Activated T-cell treated with anti-CD3 and anti-CD28 coated beads, Interleukin-2, amount 50 U/mL, for 1 hour (primary cell): ENCODE measurements around the gene PLD3.

Experiments used
- DNase-seq: peaks from one replicate; pipeline ENCODE4 v3.0.0-alpha.2; 2020

The PLD3 gene

GRCh38 chr19:40416918-40417642, 68.6 kb downstream of the PLD3 start:
- no peak for DNase-seq

- no peak for DNase-seq
Observed at GRCh38 chr19:40417643-40417981, 69.1 kb downstream of the PLD3 start.

- no peak for DNase-seq
Observed at GRCh38 chr19:40418040-40418439, 69.5 kb downstream of the PLD3 start.

DNA sequence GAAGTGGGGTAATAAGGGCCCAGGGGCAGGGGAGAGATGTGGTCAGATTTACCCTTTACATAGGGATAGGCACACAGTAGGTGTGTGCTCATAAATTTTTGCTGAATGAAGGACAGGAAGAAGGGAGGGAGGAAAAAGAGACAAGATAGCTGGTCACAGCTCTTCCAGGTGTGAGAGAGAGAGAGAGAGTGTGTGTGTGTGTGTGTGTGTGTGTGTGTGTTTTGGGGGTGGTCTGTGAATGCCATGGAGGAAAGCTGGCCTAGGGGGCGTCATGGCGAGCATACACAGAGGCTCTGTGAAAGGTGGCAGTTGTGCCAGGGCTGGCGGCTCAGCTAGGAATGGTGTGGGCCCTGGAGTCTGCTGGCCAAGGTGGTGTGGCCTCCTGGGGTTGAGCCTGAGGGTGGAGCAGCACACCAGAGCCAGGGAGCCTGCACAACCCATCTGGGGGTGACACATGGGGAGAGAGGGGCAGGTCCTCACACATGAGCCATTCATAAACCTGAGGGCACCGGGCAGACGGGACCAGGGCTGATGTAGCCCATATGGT, 70.6 kb downstream of the PLD3 start:
- no peak for DNase-seq

- no peak for DNase-seq
Observed at GRCh38 chr19:40419780-40420179, 71.3 kb downstream of the PLD3 start.

- no peak for DNase-seq
Observed at GRCh38 chr19:40420451-40420765, 71.9 kb downstream of the PLD3 start.

- DNase-seq, result peak; percentile 79
Observed at GRCh38 chr19:40420766-40421765, 72.6 kb downstream of the PLD3 start.

DNA sequence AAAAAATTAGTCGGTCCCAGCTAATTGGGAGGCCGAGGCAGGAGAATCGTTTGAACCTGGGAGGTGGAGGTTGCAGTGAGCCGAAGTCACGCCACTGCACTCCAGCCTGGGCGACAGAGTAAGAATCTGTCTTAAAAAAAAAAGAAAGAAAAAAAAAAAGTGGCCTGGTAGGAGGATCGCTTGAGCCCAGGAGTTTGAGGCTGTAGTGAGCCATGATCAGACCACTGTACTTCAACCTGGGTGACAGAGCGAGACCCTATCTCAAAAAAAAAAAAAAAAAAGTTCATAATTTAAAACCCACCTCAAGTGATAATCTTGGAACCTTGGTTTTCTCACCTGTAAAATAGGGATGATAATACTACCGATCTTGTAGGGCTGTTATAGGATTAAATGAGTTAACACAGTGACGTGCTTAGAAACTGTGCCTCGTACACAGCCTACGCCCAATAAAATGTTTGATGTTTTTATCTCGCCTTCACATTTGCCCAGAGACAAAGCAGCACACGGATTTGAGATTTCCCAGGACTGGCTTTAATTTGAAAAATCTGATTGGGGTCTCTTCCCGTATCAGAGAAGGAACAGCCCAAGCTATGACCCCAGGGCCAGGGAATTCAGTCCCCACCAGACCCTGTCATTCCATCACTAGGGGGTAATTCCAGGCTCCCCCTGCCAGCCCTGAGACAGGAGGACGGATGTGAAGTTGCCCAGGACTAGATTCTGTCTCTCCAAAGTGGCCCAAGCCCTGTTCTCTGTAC, 73.7 kb downstream of the PLD3 start:
- DNase-seq, result no peak

DNA sequence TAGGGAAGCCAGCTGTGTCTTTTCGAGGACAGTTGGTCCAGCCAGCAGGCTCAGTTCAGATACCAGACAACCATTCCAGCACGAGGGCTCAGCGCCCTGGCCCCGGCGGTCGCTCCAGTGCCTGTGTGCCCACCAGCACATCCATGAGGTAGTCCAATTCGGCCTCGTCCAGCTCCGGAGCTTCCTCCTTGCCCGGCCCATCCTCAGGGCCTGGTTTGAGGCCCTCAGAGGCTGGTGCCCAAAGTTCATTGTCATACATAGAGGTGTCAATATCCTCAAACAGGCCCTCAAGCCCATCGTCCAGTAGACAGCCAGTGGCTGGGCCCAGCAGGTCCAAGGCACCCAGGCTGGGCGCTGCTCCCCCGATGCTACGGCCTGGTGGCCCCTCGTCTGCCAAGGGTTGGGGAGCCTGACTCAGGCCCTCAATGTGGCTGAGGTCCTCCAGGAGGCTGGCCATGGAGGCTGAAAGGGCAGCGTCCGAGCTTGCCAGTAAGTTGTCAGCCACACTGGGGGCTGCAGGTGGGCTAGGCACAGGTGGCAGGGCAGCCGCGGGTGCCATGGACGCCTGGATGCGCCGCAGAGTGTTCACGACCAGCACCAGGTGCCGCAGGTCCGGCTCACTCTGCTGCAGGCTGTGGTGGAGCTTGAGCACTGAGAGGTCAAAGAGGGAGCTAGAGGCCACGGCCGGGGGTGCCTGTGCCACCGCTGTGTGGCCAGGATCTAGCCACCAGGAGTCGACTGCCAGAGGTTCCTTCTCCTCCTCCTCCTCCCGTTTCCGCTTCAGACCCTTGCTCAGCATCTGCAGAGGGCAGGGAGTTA, 74.5 kb downstream of the PLD3 start:
- DNase-seq, result no peak

- no peak for DNase-seq
Observed at GRCh38 chr19:40423938-40424337, 75.4 kb downstream of the PLD3 start.

GRCh38 chr19:40424637-40425449, 76.3 kb downstream of the PLD3 start:
- peak; percentile 45 for DNase-seq

- peak; percentile 100 for DNase-seq
Observed at GRCh38 chr19:40425450-40426287, 77.2 kb downstream of the PLD3 start, which contains the start of gene SERTAD1. Gene SERTAD1, minus strand, starts transcription at chr19:40425992. Its CDS starts 2,446 bp downstream, at chr19:40423546.
